ENCODE results near the gene IRF3.
A peak's percentile ranks its signal among the peaks of the same experiment; 100 is the strongest.
"Not testable (repeated sequence)": the region's sequence is repeated elsewhere in the genome, so short reads cannot be mapped to it uniquely, and the experiment has no call there.

IRF3 gene

GRCh38 chr19:49651820-49652550 is 13.7 kb downstream of the IRF3 start:
- no peak for DNase-seq (ENCODE audit: insufficient read length, low spot score)
- FAIRE-seq, result no peak

GRCh38 chr19:49651029-49651819 is 14.4 kb downstream of the IRF3 start:
- FAIRE-seq (no peak), DNase-seq (ENCODE audit: insufficient read length, low spot score) (no peak)

GRCh38 chr19:49646586-49646985 is 19.1 kb downstream of the IRF3 start:
- no peak for DNase-seq (ENCODE audit: insufficient read length, low spot score)
- FAIRE-seq, result no peak

DNA sequence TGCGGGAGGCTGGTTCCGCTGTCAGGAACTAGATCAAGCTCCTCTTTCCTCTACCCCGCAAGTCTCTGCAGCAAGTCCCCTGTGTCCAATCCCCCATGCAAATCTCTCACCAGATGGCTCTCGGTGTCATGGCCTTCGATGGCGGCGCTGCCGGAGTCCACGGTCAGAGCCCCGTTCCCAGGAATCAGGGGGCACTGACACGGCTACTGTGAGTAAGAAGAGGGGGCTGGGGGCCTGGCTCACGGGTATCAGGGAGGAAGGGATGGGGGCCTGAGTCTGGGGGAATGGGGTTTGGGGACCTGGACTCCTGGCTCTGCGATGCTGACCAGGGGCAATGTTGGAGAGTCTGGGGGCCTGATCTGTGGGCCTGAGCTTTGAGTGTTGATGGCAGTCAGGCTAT is 19.7 kb downstream of the IRF3 start:
- FAIRE-seq (no peak), DNase-seq (ENCODE audit: insufficient read length, low spot score) (no peak)

- FAIRE-seq, result no peak
- DNase-seq (ENCODE audit: insufficient read length, low spot score), result no peak
These were observed 20.1 kb downstream of the IRF3 start for GRCh38 chr19:49645592-49645991.

- FAIRE-seq (no peak), DNase-seq (ENCODE audit: insufficient read length, low spot score) (no peak)
These were observed 22.2 kb downstream of the IRF3 start for GRCh38 chr19:49643466-49643865.

GRCh38 chr19:49642492-49643035 is 23.1 kb downstream of the IRF3 start:
- DNase-seq (ENCODE audit: insufficient read length, low spot score) (no peak), FAIRE-seq (no peak)

DNA sequence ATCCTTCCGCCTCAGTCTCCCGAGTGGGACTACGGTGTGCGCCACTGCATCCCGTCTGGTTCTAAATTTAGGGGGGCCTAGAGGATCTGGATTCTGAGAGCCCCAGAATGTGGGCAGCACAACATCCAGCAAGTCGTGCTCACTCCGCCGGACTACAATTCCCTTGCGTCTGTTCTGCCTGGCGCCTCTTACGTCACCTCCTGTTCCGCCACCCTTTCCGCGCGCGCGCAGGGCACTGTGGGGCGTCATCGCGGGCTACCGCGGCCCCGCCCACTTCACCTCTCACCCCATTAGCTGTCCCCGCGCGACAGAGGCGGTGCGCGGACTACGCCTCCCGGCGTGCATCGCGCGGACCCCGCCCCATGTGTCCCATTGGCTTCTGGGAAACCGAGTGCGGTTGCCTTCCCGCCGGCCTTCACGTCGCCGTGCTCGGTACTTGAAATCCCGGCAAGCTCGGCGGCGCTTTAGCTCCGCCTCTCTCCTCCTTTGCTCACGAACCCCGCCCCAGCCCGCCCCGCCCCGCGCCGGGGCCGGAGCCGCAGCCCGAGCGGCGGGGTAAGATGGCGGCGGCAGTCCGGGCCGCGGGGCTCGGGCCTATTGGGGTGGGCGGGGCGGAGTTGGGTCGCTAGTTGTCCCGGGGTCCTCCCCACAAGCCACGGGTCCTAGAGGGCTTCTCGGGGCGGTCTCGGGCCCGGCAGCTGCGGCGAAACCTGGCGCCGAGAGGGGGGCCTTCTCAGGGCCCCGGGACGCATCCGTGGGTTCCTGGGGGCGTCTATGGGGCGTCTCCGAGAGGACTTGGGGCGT is 23.8 kb downstream of the IRF3 start, which contains the start of gene SCAF1:
SCAF1 (plus strand) TSS at position 522 of the 804 bp plus-strand sequence. CDS start 2,818 bp downstream, outside the sequence.
- DNase-seq (ENCODE audit: insufficient read length, low spot score) (peak; percentile 89), FAIRE-seq (peak; percentile 99)

GRCh38 chr19:49640113-49640898 is 25.4 kb downstream of the IRF3 start, which contains the start of gene RRAS:
TSS of gene RRAS (minus strand) at chr19:49640143. CDS start at chr19:49640098, 45 bp downstream.
- FAIRE-seq (peak; percentile 97), DNase-seq (ENCODE audit: insufficient read length, low spot score) (peak; percentile 95)

- FAIRE-seq, result no peak
- no peak for DNase-seq (ENCODE audit: insufficient read length, low spot score)
These were observed 26.1 kb downstream of the IRF3 start for GRCh38 chr19:49639401-49640112.

DNA sequence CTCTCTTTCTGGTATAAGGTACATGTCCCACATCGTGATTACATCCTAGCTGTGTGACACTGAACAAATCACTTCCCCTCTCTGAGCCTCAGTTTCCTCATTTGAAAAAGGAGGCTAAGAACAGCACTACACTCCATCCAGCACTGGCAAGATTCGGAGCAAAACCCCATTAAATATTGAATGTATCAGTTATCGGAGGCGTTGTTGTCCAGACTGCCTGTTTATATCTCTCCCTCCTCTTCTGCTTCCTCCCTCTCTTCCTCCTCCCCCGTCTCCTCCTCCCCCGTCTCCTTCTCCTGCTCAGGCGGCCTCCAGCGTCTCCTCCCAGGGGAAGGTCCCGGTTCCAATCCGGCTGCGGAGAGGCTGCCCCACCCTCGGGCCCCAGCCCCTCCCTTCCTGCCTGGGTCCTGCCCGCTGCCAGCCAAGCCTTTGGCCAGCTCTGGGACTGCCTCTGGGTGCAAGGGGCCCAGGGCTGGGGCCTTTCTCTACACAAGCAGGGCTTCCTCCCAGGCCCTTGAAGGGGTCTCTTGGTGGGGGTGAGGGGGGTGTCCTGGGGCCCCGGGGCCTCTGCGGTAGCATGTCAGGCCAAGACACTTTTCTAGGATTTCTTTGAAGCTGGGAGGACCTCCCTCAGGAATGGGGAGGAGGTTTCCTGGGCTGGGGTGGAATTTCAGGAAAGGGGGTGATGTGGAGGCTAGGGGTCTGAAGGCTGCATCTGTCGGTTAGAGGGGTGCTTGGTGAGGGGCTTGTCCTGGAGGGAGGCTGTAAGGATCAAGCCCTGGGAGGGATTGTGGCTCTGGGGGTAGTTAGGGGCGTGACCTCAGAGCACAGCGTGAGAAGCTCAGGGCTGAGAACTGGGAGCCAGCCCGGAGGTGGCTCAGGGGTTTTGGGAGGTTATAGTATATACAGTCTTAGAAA is 27.6 kb downstream of the IRF3 start:
- DNase-seq (ENCODE audit: insufficient read length, low spot score), result peak; percentile 68
- peak; percentile 9 for FAIRE-seq

GRCh38 chr19:49636233-49636932 is 29.3 kb downstream of the IRF3 start:
- FAIRE-seq, result no peak
- no peak for DNase-seq (ENCODE audit: insufficient read length, low spot score)

DNA sequence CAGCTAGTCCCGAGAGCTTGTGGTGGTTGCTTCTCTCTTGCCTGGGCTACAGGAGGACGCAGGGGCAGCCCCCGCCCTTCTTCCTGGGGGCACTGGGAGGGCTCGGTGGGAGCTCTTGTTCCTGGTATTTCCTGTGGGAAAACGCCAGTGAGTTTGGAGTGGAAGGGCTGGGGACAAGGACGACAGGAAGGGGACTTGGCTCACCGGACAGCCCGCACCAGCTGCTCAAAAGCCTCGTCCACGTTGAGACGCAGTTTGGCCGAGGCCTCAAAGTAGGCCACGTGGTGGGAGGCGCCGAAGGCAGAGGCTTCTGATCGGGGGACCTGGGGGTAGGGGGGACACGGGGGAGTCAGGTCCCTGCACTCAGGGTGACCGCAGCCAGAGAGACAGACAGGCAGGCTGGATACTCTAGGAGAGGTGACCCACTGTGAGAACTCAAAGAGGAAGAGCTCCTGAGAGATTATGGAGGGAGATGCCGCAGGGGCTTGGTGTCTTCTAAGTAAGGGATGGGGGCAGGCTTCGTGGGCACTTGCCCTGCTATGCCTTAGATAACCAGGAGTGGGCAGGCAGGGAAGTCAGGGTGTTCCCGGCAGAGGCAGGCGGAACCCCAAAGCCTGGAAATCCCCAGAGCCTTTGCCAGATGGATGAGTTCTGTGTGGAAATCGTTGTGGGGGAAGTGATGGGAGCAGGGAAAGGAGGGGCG is 30.0 kb downstream of the IRF3 start:
- no peak for DNase-seq (ENCODE audit: insufficient read length, low spot score)
- FAIRE-seq, result no peak

DNA sequence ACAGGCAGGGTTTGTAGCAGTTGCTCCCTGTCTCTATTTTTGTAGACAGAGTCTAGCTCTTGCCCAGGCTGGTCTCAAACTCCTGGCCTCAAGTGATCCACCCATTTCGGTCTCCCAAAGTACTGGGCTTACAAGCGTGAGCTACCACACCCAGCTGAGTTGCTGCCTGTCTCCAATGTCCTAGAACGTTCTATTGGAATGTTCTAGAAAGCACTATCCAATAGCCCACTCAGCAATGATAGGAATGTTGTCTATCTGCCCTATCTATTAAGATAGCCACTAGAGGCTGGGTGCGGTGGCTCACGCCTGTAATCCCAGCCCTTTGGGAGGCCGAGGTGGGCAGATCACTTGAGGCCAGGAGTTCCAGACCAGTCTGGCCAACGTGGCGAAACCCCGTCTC is 32.4 kb downstream of the IRF3 start:
- DNase-seq (ENCODE audit: insufficient read length, low spot score); FAIRE-seq: not testable (repeated sequence)

- no peak for DNase-seq (ENCODE audit: insufficient read length, low spot score)
- FAIRE-seq, result no peak
These were observed 33.1 kb downstream of the IRF3 start for GRCh38 chr19:49632576-49632975.

DNA sequence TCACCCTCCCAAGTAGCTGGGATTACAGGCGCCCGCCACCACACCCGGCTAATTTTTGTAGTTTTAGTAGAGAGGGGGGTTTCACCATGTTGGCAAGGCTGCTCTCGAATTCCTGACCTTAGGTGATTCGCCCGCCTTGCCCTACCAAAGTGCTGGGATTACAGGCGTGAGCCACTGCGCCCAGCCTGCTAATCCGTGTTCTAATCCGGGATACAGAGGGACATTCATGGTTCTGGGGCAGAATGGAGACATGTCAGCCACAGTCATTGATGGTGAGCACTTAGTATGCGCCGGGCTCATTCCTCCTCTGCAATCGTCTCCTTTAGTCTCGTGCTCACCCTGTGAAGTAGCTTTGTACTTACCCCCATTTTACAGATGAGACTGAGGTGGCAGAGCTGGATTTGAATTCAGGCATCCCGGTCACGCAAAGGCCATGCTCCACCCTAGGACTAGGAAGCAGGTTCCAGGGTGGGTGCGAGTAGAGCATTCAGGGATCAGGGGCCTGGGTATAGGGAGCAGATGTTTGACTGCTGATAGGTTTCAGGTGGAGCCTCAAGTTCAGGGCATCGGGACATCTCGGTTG is 34.0 kb downstream of the IRF3 start:
- DNase-seq (ENCODE audit: insufficient read length, low spot score) (no peak), FAIRE-seq (no peak)
